Left cardiac atrium (tissue), 4 donors: ENCODE results near the gene ANKH. TPM values are rescaled to one million over a fixed set of nuclear protein-coding genes. Genes with fewer than 3 reads are reported as not detected.
"Not testable (repeated sequence)": the region's sequence is repeated elsewhere in the genome, so short reads cannot be mapped to it uniquely, and the experiment has no call there.

Experiments used
- ATAC-seq, 2 donors: fragments of 200-7000 bp; cut with Tn5 transposase; one replicate each; pipeline ENCODE4 v1.9.1; 2020; ENCODE audit warnings: mild to moderate bottlenecking in 2 of 2, moderate library complexity in 2 of 2
- DNase-seq: peaks from one replicate; pipeline ENCODE4 v3.0.0-alpha.2; 2020
- intact Hi-C, 2 donors: fragments of 100-400 bp; cut with DNase I; formaldehyde crosslinking; loops; one replicate each; pipeline versions ENCODE4 v1.14.1 to v1.15.1; 2022 to 2023
- total RNA-seq, 2 donors: library from RNA; stranded (reverse); fragmentation: NEBNext Ultra II Directional; extraction: Animal tissue kit (Norgen Biotek cat#: 25700); gene quantifications; one replicate each; pipeline ENCODE4 v1.2.1, GENCODE V29; 2021
- donor health status: DM: no; HTN: yes; CAD: no.
- donor health status: DM: no; HTN: yes; CAD: no; lungs with severe emphysema.
- donor health status: DM: yes; HTN: yes; CAD: no.
- donor health status: Dilated cardiomyopathy.

Gene ANKH
- total RNA-seq, 2 donors from 2014 or later = 113 to 138 TPM

DNA sequence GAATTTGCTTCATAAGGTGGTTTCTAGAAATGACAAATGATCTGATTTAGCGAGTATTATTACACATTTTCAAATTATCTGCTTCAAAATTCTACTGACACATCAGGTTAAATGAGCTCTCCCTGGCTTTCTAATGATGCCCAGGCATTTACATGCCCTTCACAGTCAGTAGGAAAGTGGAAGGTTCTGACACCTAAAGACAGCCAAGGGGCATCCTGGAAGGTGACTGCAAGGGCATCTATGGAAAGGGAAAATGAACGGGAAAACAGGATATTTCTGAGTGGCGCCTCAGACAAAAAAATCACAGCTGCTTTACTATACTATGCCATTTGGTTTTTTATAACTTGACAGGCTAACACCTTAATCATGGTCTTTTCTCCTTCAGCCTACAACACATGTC, 31.0 kb downstream of the ANKH start:
- intact Hi-C loops = no loop called here
- no peak for ATAC-seq

DNA sequence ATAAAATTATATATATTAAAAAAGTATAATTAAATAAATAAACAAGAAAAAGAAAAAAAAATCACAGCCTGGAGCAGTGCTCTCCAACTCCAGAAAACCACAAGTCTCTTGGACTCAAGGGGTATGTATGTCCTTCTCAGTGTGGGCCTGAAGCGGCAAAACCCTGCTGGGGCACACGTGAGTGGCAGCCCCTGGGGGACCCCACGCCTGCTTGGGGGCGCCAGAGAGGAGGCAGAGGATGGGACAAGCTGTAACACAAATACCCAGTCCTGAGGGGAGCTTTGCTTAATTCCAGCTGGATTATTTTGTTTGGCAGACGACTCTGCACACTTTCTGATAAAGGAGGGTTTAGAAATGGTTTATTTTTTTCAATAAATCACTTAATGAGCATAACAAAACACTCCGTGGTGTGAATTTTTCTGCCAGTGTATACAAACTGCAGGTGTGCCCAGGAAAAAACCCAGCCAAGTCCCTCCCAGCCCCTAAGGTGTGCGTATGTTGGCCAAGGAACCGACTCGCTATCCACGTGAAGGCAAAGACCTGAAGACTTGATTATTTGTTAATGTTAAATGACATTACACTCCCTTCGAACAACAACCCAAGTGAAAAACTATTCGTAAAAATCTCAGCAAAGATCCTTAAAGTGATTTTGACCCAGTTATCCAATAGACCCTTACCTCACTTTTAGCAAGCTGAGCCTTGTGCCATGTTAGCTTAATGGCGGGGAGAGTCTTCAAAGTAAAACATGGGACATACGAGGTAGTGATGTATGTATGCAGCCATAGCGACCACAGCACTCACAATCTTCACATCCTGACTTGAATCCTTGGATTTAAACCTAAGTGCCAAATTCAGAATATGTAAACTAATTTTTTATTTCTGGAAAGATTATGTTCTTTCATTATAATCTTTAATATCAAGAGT, 32.9 kb downstream of the ANKH start:
- DNase-seq = no peak
- intact Hi-C loops = no loop called here
- no peak for ATAC-seq

More for the DNA sequence above, 31.0 kb downstream of the ANKH start:
- no peak for DNase-seq

DNA sequence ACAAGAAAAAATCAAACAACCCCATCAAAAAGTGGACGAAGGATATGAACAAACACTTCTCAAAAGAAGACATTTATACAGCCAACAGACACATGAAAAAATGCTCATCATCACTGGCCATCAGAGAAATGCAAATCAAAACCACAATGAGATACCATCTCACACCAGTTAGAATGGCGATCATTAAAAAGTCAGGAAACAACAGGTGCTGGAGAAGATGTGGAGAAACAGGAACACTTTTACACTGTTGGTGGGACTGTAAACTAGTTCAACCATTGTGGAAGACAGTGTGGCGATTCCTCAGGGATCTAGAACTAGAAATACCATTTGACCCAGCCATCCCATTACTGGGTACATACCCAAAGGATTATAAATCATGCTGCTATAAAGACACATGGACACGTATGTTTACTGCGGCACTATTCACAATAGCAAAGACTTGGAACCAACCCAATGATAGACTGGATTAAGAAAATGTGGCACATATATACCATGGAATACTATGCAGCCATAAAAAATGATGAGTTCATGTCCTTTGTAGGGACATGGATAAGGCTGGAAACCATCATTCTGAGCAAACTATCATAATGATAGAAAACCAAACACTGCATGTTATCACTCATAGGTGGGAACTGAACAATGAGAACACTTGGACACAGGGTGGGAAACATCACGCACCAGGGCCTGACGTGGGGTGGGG, 34.0 kb downstream of the ANKH start:
- intact Hi-C loops, ATAC-seq, DNase-seq: not testable (repeated sequence)

DNA sequence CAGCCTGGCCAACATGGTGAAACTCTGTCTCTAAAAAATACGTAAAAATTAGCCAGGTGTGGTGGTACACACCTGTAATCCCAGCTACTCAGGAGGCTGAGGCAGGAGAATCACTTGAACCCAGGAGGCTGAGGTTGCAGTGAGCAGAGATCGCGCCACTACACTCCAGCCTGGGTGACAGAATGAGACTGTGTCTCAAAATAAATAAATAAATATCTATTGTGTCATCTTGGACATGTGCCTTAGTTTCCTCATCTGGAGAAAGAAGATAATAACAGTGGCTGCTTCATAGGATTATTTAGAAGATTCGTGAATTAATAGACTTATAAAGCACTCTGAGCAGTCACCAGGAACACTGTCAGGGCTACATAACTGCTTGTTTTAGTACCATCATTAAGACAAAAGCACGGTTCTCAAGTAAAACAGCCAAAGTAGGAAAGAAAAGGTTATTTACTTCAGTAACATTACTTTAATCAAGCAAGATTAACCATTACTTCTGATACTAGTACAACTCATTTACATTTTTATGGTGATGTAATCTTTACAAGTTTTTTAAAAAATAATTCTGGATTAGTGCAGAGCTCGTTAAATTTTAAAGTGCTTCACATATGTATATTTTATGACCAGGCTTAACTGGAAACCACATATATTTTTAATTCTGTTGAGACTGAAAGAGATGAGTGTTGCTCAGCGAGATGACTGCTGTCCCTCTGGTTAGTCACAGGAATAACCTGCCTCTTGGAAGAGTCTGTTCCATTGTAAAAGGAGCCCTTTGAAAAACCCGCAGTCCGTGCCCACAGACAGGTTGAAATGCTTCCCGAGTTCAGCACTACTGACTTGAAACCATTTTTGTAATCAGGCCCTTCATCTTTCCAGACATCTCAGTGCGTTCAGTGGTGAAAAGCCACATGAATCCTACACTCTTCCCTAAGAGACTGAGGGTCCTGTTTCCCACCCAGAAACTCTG, 36.7 kb downstream of the ANKH start:
- intact Hi-C loops = no loop called here
- no peak for ATAC-seq

DNA sequence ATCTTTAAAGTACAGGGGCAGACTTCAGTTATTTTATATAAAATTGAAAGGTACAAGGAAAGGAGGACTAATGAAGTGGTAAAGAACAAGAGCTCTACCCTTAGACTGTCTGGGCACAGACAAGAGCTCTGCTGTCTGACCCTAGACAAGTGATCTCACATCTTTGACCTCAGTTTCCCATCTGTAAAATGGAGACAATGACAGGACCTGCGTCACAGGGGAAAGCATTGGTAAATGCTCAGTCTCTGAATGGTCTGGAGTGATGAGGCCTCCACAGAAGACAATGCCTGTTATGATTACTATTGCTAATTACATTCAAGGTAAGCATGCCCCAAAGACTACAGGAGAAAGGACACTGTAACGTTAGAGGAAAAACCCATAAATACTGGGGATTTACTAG, 37.5 kb downstream of the ANKH start:
- ATAC-seq (no peak), DNase-seq (no peak)
- intact Hi-C loops = no loop called here

More for the DNA sequence above, 36.7 kb downstream of the ANKH start:
- no peak for DNase-seq

DNA sequence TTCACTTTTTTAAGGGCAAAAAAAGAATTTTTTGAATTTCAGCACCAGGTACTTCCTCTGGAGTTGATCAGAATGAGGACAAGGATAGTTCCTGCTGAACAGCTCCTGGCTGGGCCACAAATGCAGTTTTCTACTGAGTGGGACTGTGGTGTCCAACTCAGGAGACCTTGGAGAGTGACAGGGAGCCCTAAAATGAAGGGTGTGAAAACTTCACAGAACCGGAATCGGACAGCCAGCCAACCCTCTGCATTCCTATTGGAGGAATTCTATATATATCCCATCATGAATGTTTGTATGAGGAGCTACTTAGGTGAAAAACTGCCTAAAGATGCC, 40.6 kb downstream of the ANKH start:
- peak; percentile 21 to 34 for ATAC-seq
- intact Hi-C loops = no loop called here
- no peak for DNase-seq

GRCh38 chr5:14830210-14831005, 41.2 kb downstream of the ANKH start:
- ATAC-seq (peak; percentile 34 to 87), DNase-seq (no peak)
- intact Hi-C loops = no loop called here

- ATAC-seq (no peak), DNase-seq (no peak)
- intact Hi-C loops = no loop called here
These were observed 42.2 kb downstream of the ANKH start for GRCh38 chr5:14829396-14829795.

GRCh38 chr5:14826714-14827113, 44.9 kb downstream of the ANKH start:
- intact Hi-C loops = no loop called here
- DNase-seq = no peak
- ATAC-seq = no peak

- DNase-seq (no peak), ATAC-seq (no peak)
- intact Hi-C loops = no loop called here
These were observed 45.6 kb downstream of the ANKH start for GRCh38 chr5:14825977-14826376.

DNA sequence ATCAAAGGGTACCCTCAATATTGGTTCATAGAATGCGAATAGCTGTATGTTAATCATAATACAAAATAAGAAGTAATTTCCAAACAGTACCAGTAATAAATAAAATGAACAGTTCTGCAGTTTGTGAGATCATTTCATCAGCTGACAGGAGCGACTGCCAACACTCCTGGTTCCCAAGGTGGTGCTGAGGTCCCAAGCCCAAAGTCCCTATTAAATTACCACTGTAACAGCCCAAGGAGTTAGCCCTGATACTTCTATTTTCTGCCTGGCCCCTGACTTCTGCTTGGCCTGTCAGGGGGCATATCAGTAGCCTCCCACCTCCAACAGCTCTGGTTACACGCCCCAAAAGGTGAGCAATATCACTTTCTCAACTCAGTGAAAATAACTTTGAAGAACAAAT, 47.1 kb downstream of the ANKH start:
- no peak for DNase-seq
- no peak for ATAC-seq
- intact Hi-C loops = loop anchor here in 1 of 2 donors (5.0 kb wide), 1 partner anchor 38 kb away; no protein-coding TSS in a partner anchor

GRCh38 chr5:14821100-14821845, 50.3 kb downstream of the ANKH start:
- DNase-seq (no peak), ATAC-seq (no peak)
- intact Hi-C loops = loop anchor here in 1 of 2 donors (5.0 kb wide), 1 partner anchor 41 kb away; no protein-coding TSS in a partner anchor

DNA sequence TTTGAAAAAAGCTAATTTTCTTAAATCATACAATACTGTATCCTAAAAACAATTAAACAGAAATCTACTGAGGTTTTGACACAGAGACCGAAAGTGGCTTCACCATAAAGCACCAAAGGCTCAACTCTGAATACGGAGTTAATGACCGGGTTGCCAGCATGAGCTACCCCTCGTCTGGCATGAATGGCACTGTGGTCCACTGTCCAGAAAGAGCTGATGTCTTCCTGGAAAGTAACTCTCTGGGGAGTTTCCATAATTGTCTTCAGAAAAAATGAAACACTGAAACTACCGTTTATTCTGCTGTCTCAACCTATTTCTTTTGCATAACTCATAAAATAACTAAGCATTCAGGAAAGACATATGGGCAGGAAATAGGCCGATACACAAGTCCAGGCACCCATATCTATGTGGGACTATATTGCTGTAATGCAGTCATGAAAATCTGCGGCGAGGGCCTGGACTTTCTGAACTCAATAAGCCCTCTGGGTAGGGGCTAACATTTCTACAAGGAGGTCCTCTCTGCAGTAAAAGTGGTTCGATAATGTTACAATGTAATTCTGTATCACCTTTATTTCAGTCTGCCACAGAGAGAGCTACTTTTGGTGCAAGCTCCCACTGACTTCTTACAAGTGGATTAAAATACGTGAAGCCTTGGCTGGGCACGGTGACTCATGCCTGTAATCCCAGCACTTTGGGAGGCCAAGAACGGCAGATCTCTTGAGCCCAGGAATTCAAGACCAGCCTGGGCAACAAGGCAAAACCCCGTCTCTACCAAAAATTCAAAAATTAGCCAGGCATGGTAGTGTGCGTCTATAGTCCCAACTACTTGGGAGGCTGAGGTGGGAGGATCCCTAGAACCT, 52.4 kb downstream of the ANKH start:
- intact Hi-C loops = no loop called here
- ATAC-seq (no peak), DNase-seq (no peak)

- ATAC-seq, intact Hi-C loops, DNase-seq: not testable (repeated sequence)
These were observed 53.8 kb downstream of the ANKH start for GRCh38 chr5:14817762-14818136.

DNA sequence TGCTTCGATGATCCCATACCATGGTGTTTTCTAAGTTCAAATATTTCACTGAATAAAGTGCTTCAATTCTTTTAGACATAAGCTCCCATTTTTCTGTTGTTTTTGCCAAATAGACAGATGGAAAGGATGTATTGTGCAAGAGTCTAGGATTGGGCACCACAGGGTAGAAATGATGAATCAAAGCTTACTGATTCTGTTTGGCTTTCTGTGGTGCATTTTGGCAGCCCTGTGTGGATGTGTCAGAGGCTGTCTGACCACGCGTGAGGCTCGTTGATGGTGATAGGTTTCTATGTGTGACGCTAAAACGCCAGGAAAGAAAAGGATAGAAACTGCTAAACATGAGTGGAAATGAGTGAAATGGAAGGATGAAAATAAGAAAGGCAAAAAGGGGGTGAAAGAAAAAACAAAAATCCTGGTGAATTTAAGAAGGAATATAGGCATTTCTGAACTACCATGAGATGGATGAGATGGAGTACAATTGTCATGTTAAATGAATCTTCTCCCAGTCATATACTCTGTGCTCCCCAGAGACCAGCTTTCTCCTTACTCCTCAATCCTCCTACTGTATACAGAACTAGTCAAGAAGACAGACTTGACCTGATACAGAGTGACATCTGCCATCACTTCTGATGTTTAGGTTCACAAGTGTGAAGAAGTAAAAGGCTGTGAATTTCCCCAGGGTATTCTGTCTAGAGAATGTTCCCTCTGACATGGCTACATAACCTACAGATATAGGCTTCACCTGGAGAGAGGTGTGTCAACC, 54.4 kb downstream of the ANKH start:
- intact Hi-C loops = no loop called here
- DNase-seq (peak; percentile 74), ATAC-seq (peak; percentile 83 to 92)

DNA sequence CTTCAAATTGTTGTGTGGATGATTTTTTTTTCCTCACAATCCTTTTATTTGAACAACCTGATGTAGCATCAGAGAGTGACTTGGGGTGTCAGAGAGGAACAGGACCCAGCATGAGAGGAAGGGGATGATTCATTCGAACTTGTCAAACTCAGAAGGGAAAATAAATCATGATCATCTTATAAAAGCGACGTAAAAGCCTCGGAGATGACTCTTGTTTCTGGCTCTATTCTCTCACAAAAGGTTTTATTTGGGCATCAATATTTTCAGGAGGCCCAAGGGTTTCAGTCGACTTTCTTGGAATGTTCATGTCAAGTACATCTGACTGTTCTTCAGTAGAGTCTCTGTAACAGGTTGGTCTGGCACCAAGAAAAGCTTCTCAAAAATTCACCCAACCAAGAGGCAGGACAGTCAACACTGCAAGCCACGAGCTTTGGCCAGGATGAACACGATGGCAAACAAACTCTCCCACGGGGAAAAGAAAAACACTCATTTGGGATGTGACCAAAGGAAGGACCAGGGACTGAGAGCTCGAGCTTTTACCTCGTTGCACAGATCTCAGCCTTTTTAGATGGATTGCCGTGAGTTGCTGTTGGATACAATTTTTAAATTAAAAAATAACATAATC, 55.1 kb downstream of the ANKH start:
- ATAC-seq = no peak
- intact Hi-C loops = no loop called here
- DNase-seq = no peak
